K562 (cell line): ENCODE measurements around the gene RIC3. TPM values are rescaled to one million over a fixed set of nuclear protein-coding genes. Genes with fewer than 3 reads are reported as not detected.

Experiments used
- ATAC-seq: fragments of 200-7000 bp; cut with Tn5 transposase; 3 replicates; pipeline ENCODE4 v1.9.1; 2020; ENCODE audit warnings: moderate library complexity
- BruUV-seq: library from RNA; stranded (reverse); fragments of 400-500 nt; replicated peaks from 2 replicates; lab custom pipeline; 2021; lab: Mats Ljungman, UMichigan
- CTCF ChIA-PET: fragments of 300-600 bp; formaldehyde crosslinking; extraction: SDS; loops from one replicate; lab custom pipeline; 2021; ENCODE audit warnings: low intra/inter-chr PET ratio; lab: Yijun Ruan, JAX
- POLR2A ChIA-PET: fragments of 300-600, 350-650 bp; sonication (Branson Sonifier 250); formaldehyde crosslinking; extraction: SDS; loops from one replicate; lab custom pipeline; 2021; ENCODE audit warnings: antibody characterized with exemption, inconsistent platforms; lab: Yijun Ruan, JAX
- DNase-seq, 4 experiments: peaks; one replicate each; pipeline versions ENCODE4 v3.0.0 to v3.0.0-alpha.2; 2011 to 2018; ENCODE audit warnings: low spot score in 3 of 4, mixed read lengths in 3 of 4; ENCODE audit errors: extremely low read depth in 1 of 4
- FAIRE-seq: peaks from 2 replicates; lab custom pipeline; 2011; peaks lifted over from hg19 to GRCh38; lab: Jason Lieb, UNC
- H2AFZ ChIP-seq: 2 replicates; pipeline ENCODE4 v1.6.0; 2011; ENCODE audit warnings: low read depth, low read length, control low read depth, inconsistent platforms
- H3K27ac ChIP-seq: fragments of 200-600 bp; 3 replicates; pipeline ENCODE4 v1.8.0; 2011; ENCODE audit warnings: low read depth, mild to moderate bottlenecking, control low read depth, inconsistent platforms, low read length, moderate library complexity, mixed read lengths; ENCODE audit errors: extremely low read depth
- H3K27me3 ChIP-seq, 2 experiments: fragments of 300-600 bp in 1 of 2; 2 replicates in 1 of 2; 3 replicates in 1 of 2; pipeline versions ENCODE4 v1.6.0 to v1.8.0; 2011; ENCODE audit warnings: inconsistent platforms in 2 of 2, low read length in 2 of 2, mild to moderate bottlenecking in 1 of 2, mixed read lengths in 1 of 2, moderate library complexity in 1 of 2; ENCODE audit not compliant: control insufficient read depth in 2 of 2, insufficient read depth in 2 of 2
- H3K36me3 ChIP-seq: fragments of 300-600 bp; 3 replicates; pipeline ENCODE4 v1.8.0; 2011; ENCODE audit warnings: mild to moderate bottlenecking, low read length, inconsistent platforms; ENCODE audit not compliant: control insufficient read depth, insufficient read depth
- H3K4me1 ChIP-seq, 2 experiments: fragments of 200-600 bp in 1 of 2; replicated peaks in 1 of 2; 2 replicates in 1 of 2; 3 replicates in 1 of 2; pipeline versions ENCODE4 v1.5.1 to v1.8.0; 2011; ENCODE audit warnings: inconsistent platforms in 2 of 2, low read length in 2 of 2, mild to moderate bottlenecking in 1 of 2, mixed read lengths in 1 of 2, moderate library complexity in 1 of 2; ENCODE audit not compliant: control insufficient read depth in 2 of 2, insufficient read depth in 2 of 2
- H3K4me2 ChIP-seq: 2 replicates; pipeline ENCODE4 v1.6.1; 2011; ENCODE audit warnings: low read length, control low read depth, inconsistent platforms, mixed read lengths; ENCODE audit not compliant: insufficient read depth
- H3K4me3 ChIP-seq: fragments of 200-600 bp; sonication (generic), shearing (Covaris generic); 2 replicates; pipeline ENCODE4 v1.5.1; 2016; ENCODE audit warnings: control low read depth, inconsistent platforms
- H3K79me2 ChIP-seq: fragments of 200-600 bp; 3 replicates; pipeline ENCODE4 v1.8.0; 2011; ENCODE audit warnings: low read length, inconsistent platforms; ENCODE audit not compliant: control insufficient read depth, insufficient read depth
- H3K9ac ChIP-seq, 2 experiments: 2 replicates each; pipeline versions ENCODE4 v1.6.0 to v1.6.1; 2011; ENCODE audit warnings: low read depth in 2 of 2, low read length in 2 of 2, control low read depth in 1 of 2, inconsistent platforms in 1 of 2, mild to moderate bottlenecking in 1 of 2, mixed read lengths in 1 of 2; ENCODE audit not compliant: insufficient read depth in 1 of 2
- H3K9me1 ChIP-seq: one replicate; pipeline ENCODE4 v1.6.0; 2011; ENCODE audit warnings: inconsistent platforms, mild to moderate bottlenecking, low read length, moderate library complexity; ENCODE audit not compliant: control insufficient read depth, insufficient read depth
- H3K9me3 ChIP-seq: replicated peaks from 2 replicates; pipeline ENCODE4 v1.5.1; 2011; ENCODE audit warnings: low read depth, low read length, inconsistent platforms; ENCODE audit not compliant: control insufficient read depth, insufficient read depth
- H4K20me1 ChIP-seq: replicated peaks from 2 replicates; pipeline ENCODE4 v1.6.1; 2011; ENCODE audit warnings: low read length, inconsistent platforms, mixed read lengths; ENCODE audit not compliant: control insufficient read depth, insufficient read depth
- C11orf30 ChIP-seq: fragments of 450-650 bp; IDR thresholded peaks from 2 replicates; pipeline ENCODE4 v1.6.1; 2016; ENCODE audit warnings: low read depth, mild to moderate bottlenecking
- CREB3 ChIP-seq: fragments of 450-650 bp; conservative IDR thresholded peaks from 2 replicates; pipeline ENCODE4 v1.6.1; 2016; ENCODE audit warnings: missing genetic modification characterization, low read depth, mild to moderate bottlenecking, missing compliant biosample characterization, moderate library complexity
- CREB3L1 ChIP-seq: fragments of 450-650 bp; IDR thresholded peaks from 2 replicates; pipeline ENCODE4 v1.6.1; 2014; ENCODE audit warnings: low read depth, mild to moderate bottlenecking, moderate library complexity, borderline replicate concordance
- DPF2 ChIP-seq: fragments of 450-650 bp; IDR thresholded peaks from 2 replicates; pipeline ENCODE4 v1.6.1; 2016
- HDAC2 ChIP-seq: fragments of 450-650 bp; IDR thresholded peaks from 2 replicates; pipeline ENCODE4 v1.6.1; 2016; ENCODE audit warnings: mild to moderate bottlenecking
- HNRNPLL ChIP-seq: fragments of 200-400 bp; formaldehyde crosslinking; IDR thresholded peaks from 2 replicates; pipeline ENCODE4 v1.6.1; 2017; ENCODE audit warnings: low read length, low read depth, mild to moderate bottlenecking; ENCODE audit not compliant: poor library complexity, severe bottlenecking
- MBD1 ChIP-seq: fragments of 250-450 bp; sonication (Bioruptor Pico); IDR thresholded peaks from 2 replicates; pipeline ENCODE4 v1.8.0; 2022; ENCODE audit warnings: inconsistent platforms
- MEF2A ChIP-seq: IDR thresholded peaks from 2 replicates; pipeline ENCODE4 v1.6.1; 2011; ENCODE audit warnings: low read depth, mild to moderate bottlenecking, low read length, moderate library complexity; ENCODE audit not compliant: control insufficient read depth
- NBN ChIP-seq: fragments of 450-650 bp; IDR thresholded peaks from 2 replicates; pipeline ENCODE4 v1.6.1; 2016; ENCODE audit warnings: low read depth, mild to moderate bottlenecking
- PATZ1 ChIP-seq: fragments of 250-450 bp; sonication (Bioruptor Pico); IDR thresholded peaks from 2 replicates; pipeline ENCODE4 v1.5.0; 2020; ENCODE audit warnings: mild to moderate bottlenecking, borderline replicate concordance
- POLR2G ChIP-seq: fragments of 200-400 bp; formaldehyde crosslinking; IDR thresholded peaks from 2 replicates; pipeline ENCODE4 v1.6.1; 2017; ENCODE audit warnings: low read depth, mild to moderate bottlenecking, antibody characterized with exemption, low read length, moderate library complexity
- TAL1 ChIP-seq: fragments of 450-650 bp; IDR thresholded peaks from 2 replicates; pipeline ENCODE4 v1.6.1; 2016; ENCODE audit warnings: mild to moderate bottlenecking
- ZBTB9 ChIP-seq: fragments of 450-650 bp; formaldehyde crosslinking; IDR thresholded peaks from 2 replicates; pipeline ENCODE4 v1.4.0; 2020; ENCODE audit warnings: mild to moderate bottlenecking, moderate library complexity
- ZNF212 ChIP-seq: fragments of 450-650 bp; formaldehyde crosslinking; IDR thresholded peaks from 2 replicates; pipeline ENCODE4 v1.4.0; 2020; ENCODE audit warnings: mild to moderate bottlenecking
- ZNF274 ChIP-seq: IDR thresholded peaks from 2 replicates; pipeline ENCODE4 v1.6.1; 2011; ENCODE audit warnings: low read depth, mild to moderate bottlenecking, low read length, moderate library complexity, borderline replicate concordance
- ZNF41 ChIP-seq: fragments of 250-450 bp; sonication (Bioruptor Pico); conservative IDR thresholded peaks from 2 replicates; pipeline ENCODE4 v1.4.0; 2020; ENCODE audit warnings: mild to moderate bottlenecking
- WGBS: fragments of 100-300 bp; shearing (Covaris generic); methylation state at CpG from one replicate; pipeline ENCODE4 v1.1.6; 2016; ENCODE audit warnings: low coverage, mixed read lengths; ENCODE audit not compliant: insufficient coverage; ENCODE audit errors: missing lambda C conversion rate; 5-methylcytosine and 5-hydroxymethylcytosine counted together
- in situ Hi-C: fragments of 300-500 bp; cut with MboI; formaldehyde crosslinking; loops from 4 replicates; pipeline ENCODE4 v1.15.0; 2018; ENCODE audit warnings: inconsistent platforms, mixed read lengths
- intact Hi-C: fragments of 100-400 bp; cut with micrococcal nuclease; formaldehyde crosslinking; loops from 2 replicates; pipeline ENCODE4 v1.14.2; 2022
- polyA plus RNA-seq, 8 experiments: library from polyadenylated mRNA; depleted of rRNA in 4 of 8; stranded (reverse) in 5 of 8; unstranded in 3 of 8; fragments of >200 nt; fragmentation: Nextera tagmentation in 2 of 8; fragmentation: Illumina TruSeq in 1 of 8; extraction: Ambion mirVana in 2 of 8; extraction: Trizol in 1 of 8; gene quantifications; 2 replicates each; pipeline versions ENCODE4 v1.2.1 to v1.2.3, GENCODE V29; 2011 to 2014; ENCODE audit warnings: inconsistent platforms in 1 of 8, missing spikeins in 1 of 8
- total RNA-seq, 7 experiments: library from RNA; depleted of rRNA in 6 of 7; stranded (reverse); fragments of >200 nt in 6 of 7; fragmentation: Illumina TruSeq in 2 of 7; extraction: Trizol in 2 of 7; gene quantifications; 2 replicates each; pipeline versions ENCODE4 v1.2.1 to v1.2.3, GENCODE V29; 2011 to 2021; ENCODE audit warnings: low replicate concordance in 1 of 7

RIC3 gene
- total and polyA plus RNA-seq, 9 of the 15 experiments (the other 6 are each of a cell fraction or from before 2014, with no cell fraction given), result 0.03 to 0.16 (median 0.05) TPM; not detected in 4

- in situ Hi-C loops (no loop called here), intact Hi-C loops (no loop called here)
- Histone ChIP-seq H3K4me1 (no peaks in the 10 kb centered on the region; a peak in 2 of 5 replicates), H3K4me3 (no peak overlapping the region), H3K27me3 (peaks cover 10 to 60% of the 10 kb centered on the region in 2 experiments; a peak in 4 of 5 replicates), H2AFZ (no peak overlapping the region), H3K9me3 (no peaks in the 10 kb centered on the region), H4K20me1 (0 out of 2 replicates have a peak, but pooled peaks cover 10% of the 10 kb centered on the region), H3K4me2 (no peak overlapping the region), H3K36me3 (no peaks in the 10 kb centered on the region), H3K27ac (no peak overlapping the region), H3K9me1 (no peaks in the 10 kb centered on the region), H3K9ac (no peak overlapping the region), H3K79me2 (no peaks in the 10 kb centered on the region)
- no TSS peak for BruUV-seq
- DNase-seq (no peak), FAIRE-seq (no peak), ATAC-seq (no peak)
- ChIA-PET CTCF (no interaction called here), POLR2A (no interaction called here)
- 0% methylated on average over 4 of the region's 4 CpGs for WGBS
- no peak for TF ChIP-seq HDAC2
- TF ChIP-seq C11orf30, result no peak
- TF ChIP-seq ZNF274, result no peak
- no peak for TF ChIP-seq DPF2
- TF ChIP-seq HNRNPLL, result no peak
- TF ChIP-seq PATZ1 (CRISPR knock-in tag), result no peak
- no peak for TF ChIP-seq MBD1 (CRISPR knock-in tag)
- TF ChIP-seq ZNF41, result no peak
- no peak for TF ChIP-seq NBN
- TF ChIP-seq ZNF212 (CRISPR knock-in tag), result no peak
- TF ChIP-seq ZBTB9, result no peak
- TF ChIP-seq CREB3 (tag), result no peak
- TF ChIP-seq TAL1, result no peak
- TF ChIP-seq CREB3L1, result no peak
- no peak for TF ChIP-seq POLR2G
- no peak for TF ChIP-seq MEF2A
Measured at GRCh38 chr11:8218409-8218808, 49.6 kb upstream of the RIC3 start.
